OCI-LY1 (cell line): ENCODE measurements around the gene RHOD.

Experiments
- CTCF ChIP-seq: fragments of 200-600 bp; sonication (generic), shearing (Covaris generic); IDR thresholded peaks from 2 replicates; pipeline ENCODE4 v1.5.1; 2017; ENCODE audit warnings: mild to moderate bottlenecking, antibody characterized with exemption, low read length, moderate library complexity, mixed read lengths
- EZH2 ChIP-seq: fragments of 200-600 bp; sonication (generic), shearing (Covaris generic); IDR thresholded peaks from 2 replicates; pipeline ENCODE4 v1.8.0; 2017; ENCODE audit warnings: borderline replicate concordance, mixed run types, mild to moderate bottlenecking, antibody characterized with exemption, low read length, moderate library complexity, mixed read lengths

- no peak for TF ChIP-seq CTCF
- no peak for TF ChIP-seq EZH2
Measured at GRCh38 chr11:67056267-67057204, at the start of gene RHOD.
